T-cell (primary cell): ENCODE results near the gene TENM4. TPM values are rescaled to one million over a fixed set of nuclear protein-coding genes. Genes with fewer than 3 reads are reported as not detected.

Experiments
- ATAC-seq, 4 experiments: fragments of 200-7000 bp in 3 of 4; fragments of 150-1000 bp in 1 of 4; cut with Tn5 transposase; replicated peaks in 1 of 4; 1 replicate in 3 of 4; 2 replicates in 1 of 4; pipeline ENCODE4 v1.10.0; 2021; ENCODE audit warnings: moderate library complexity in 3 of 4, mild to moderate bottlenecking in 2 of 4, moderate number of reproducible peaks in 1 of 4
- CTCF ChIA-PET, 2 donors: fragments of 300-600 bp; sonication (Branson Sonifier 250); formaldehyde crosslinking; loops; one replicate each; lab custom pipeline; 2022; ENCODE audit warnings: antibody characterized with exemption in 2 of 2; lab: Charles Lee
- POLR2A ChIA-PET, 2 donors: fragments of 300-600 bp; sonication (Branson Sonifier 250); formaldehyde crosslinking; loops; one replicate each; lab custom pipeline; 2022; ENCODE audit warnings: antibody characterized with exemption in 2 of 2; lab: Charles Lee
- DNase-seq, 35 experiments: peaks; one replicate each; pipeline versions ENCODE4 v3.0.0 to v3.0.0-alpha.2; 2013 to 2023
- H3K27ac ChIP-seq: one replicate; pipeline ENCODE4 v1.5.1; 2013; ENCODE audit warnings: low read length
- H3K27me3 ChIP-seq, 2 experiments: replicated peaks in 1 of 2; 1 replicate in 1 of 2; 2 replicates in 1 of 2; pipeline versions ENCODE4 v1.6.1 to v1.7.0; 2013; ENCODE audit warnings: low read length in 1 of 2, mixed read lengths in 1 of 2; ENCODE audit not compliant: control insufficient read depth in 2 of 2, insufficient read depth in 2 of 2; ENCODE audit errors: extremely low read depth in 1 of 2
- H3K36me3 ChIP-seq, 2 donors: 1 replicate in 1 of 2; 2 replicates in 1 of 2; pipeline versions ENCODE4 v1.6.1 to v1.7.0; 2013; ENCODE audit warnings: low read length in 1 of 2; ENCODE audit not compliant: control insufficient read depth in 2 of 2, insufficient read depth in 1 of 2; ENCODE audit errors: extremely low read depth in 1 of 2
- H3K4me1 ChIP-seq, 2 experiments: 1 replicate in 1 of 2; 2 replicates in 1 of 2; pipeline versions ENCODE4 v1.6.1 to v1.7.0; 2013; ENCODE audit warnings: low read length in 2 of 2, mixed read lengths in 1 of 2; ENCODE audit not compliant: insufficient read depth in 2 of 2, control insufficient read depth in 1 of 2; ENCODE audit errors: extremely low read depth in 1 of 2
- H3K4me3 ChIP-seq, 2 donors: 1 replicate in 1 of 2; 2 replicates in 1 of 2; pipeline versions ENCODE4 v1.5.1 to v1.7.0; 2013; ENCODE audit warnings: mild to moderate bottlenecking in 2 of 2, low read length in 1 of 2, moderate library complexity in 1 of 2; ENCODE audit not compliant: control insufficient read depth in 1 of 2; ENCODE audit errors: extremely low read depth in 1 of 2
- H3K9me3 ChIP-seq: 2 replicates; pipeline ENCODE4 v1.7.0; 2013
- H3K27ac Mint-ChIP-seq, 2 donors: one replicate each; pipeline ENCODE4 v1.8.0; 2020 to 2021; ENCODE audit warnings: mild to moderate bottlenecking in 2 of 2, mixed read lengths in 2 of 2
- H3K27me3 Mint-ChIP-seq, 2 donors: one replicate each; pipeline ENCODE4 v1.8.0; 2021 to 2022; ENCODE audit warnings: mixed read lengths in 2 of 2
- H3K36me3 Mint-ChIP-seq: one replicate; pipeline ENCODE4 v1.8.0; 2021; ENCODE audit warnings: mixed read lengths
- H3K4me1 Mint-ChIP-seq, 3 donors: one replicate each; pipeline ENCODE4 v1.8.0; 2020 to 2022; ENCODE audit warnings: mixed read lengths in 3 of 3, mild to moderate bottlenecking in 1 of 3
- H3K4me3 Mint-ChIP-seq, 3 donors: one replicate each; pipeline ENCODE4 v1.8.0; 2020 to 2022; ENCODE audit warnings: mild to moderate bottlenecking in 3 of 3, mixed read lengths in 3 of 3, moderate library complexity in 3 of 3
- H3K9me3 Mint-ChIP-seq, 3 donors: one replicate each; pipeline ENCODE4 v1.8.0; 2020 to 2022; ENCODE audit warnings: mixed read lengths in 3 of 3
- WGBS: methylation state at CpG from one replicate; pipeline ENCODE4 v1.1.5; 2013; ENCODE audit warnings: missing lambda C conversion rate; ENCODE audit not compliant: insufficient coverage; 5-methylcytosine and 5-hydroxymethylcytosine counted together
- total RNA-seq, 35 experiments: library from RNA in 6 of 35; stranded (reverse) in 6 of 35; fragments of 120-200 nt in 1 of 35; gene quantifications; one replicate each; pipeline versions ENCODE4 v1.2.1 to v1.2.4 and lab custom pipeline; 2013 to 2026

The TENM4 gene
- total RNA-seq, 5 donors from 2014 or later (not counting 1 experiment from before 2014, with no cell fraction given), result 0.03 to 0.35 (median 0.03) TPM; not detected in 2

- DNase-seq (no peak), ATAC-seq (no peak)
- no peak overlapping the region for H3K4me3 ChIP-seq
- H3K9me3 ChIP-seq, result no peaks in the 10 kb centered on the region
- Mint-ChIP-seq H3K27me3 (peaks cover 3 to 11% of the 10 kb centered on the region in 2 donors), H3K4me3 (no peak overlapping the region), H3K27ac (no peak overlapping the region), H3K4me1 (no peaks in the 10 kb centered on the region), H3K9me3 (no peaks in the 10 kb centered on the region), H3K36me3 (no peaks in the 10 kb centered on the region)
- no peak overlapping the region for H3K27ac ChIP-seq
- WGBS, result 100% methylated on average over 1 of the region's 4 CpGs
- POLR2A ChIA-PET, result no interaction called here
- H3K27me3 ChIP-seq, result peaks cover 0 to 3% of the 10 kb centered on the region in 2 experiments
- CTCF ChIA-PET, result no interaction called here
- H3K4me1 ChIP-seq, result no peaks in the 10 kb centered on the region
- H3K36me3 ChIP-seq, result no peaks in the 10 kb centered on the region
Measured at GRCh38 chr11:78764946-78765345, 675.9 kb downstream of the TENM4 start.

DNA sequence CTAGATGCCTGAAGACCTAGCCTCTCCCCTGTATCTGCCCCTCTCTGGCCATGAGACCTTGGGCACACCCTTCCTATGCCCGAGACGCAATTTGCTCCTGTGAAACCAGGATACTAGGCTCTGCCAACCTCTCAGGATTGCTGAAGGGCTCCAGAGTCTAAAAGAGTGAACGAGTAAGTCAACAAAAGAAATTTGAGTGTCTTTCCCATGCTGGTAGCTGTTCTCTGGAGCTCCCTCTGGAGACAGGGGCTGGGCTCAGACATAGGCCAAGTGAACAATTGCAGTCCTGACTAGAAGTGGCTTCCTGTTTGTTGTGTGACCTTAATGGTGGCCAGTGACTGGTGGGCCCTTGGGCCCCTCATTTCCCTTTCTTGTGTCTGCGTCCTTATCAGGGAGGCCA lies 677.2 kb downstream of the TENM4 start:
- ATAC-seq (no peak), DNase-seq (no peak)
- Histone ChIP-seq H3K4me3 (no peak overlapping the region), H3K27me3 (peaks cover 0 to 3% of the 10 kb centered on the region in 2 experiments), H3K9me3 (no peaks in the 10 kb centered on the region), H3K27ac (no peak overlapping the region), H3K36me3 (no peaks in the 10 kb centered on the region), H3K4me1 (no peaks in the 10 kb centered on the region)
- H3K4me3 Mint-ChIP-seq, result no peak overlapping the region
- ChIA-PET POLR2A (no interaction called here), CTCF (no interaction called here)
- no peaks in the 10 kb centered on the region for H3K9me3 Mint-ChIP-seq
- H3K4me1 Mint-ChIP-seq, result no peaks in the 10 kb centered on the region
- 79% methylated on average over 3 of the region's 4 CpGs for WGBS
- peaks cover 3 to 11% of the 10 kb centered on the region in 2 donors for H3K27me3 Mint-ChIP-seq
- H3K27ac Mint-ChIP-seq, result no peak overlapping the region
- no peaks in the 10 kb centered on the region for H3K36me3 Mint-ChIP-seq

DNA sequence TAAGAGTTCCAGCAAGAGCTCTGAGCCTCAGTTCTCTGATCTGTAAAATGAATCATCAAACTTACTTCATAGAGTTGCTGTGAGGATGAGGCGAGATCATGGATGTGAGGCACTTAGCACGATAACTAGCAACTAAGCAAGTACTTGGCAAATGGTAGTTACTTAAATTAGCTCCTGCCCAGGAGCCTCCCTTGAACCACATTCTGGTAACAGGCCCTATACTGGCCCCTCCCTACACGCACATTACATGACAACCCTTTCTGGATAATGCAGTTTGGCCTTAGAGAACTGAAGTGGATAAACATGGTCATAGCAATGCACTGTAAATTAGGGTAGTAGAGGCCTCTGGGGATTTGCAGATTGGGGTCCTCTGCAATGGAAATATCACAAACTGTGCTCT lies 678.7 kb downstream of the TENM4 start:
- DNase-seq, result no peak
- no CpG with 5 or more reads among the region's 3 CpGs for WGBS
- no peaks in the 10 kb centered on the region for H3K9me3 Mint-ChIP-seq
- Histone ChIP-seq H3K36me3 (no peaks in the 10 kb centered on the region), H3K27me3 (peaks cover 0 to 3% of the 10 kb centered on the region in 2 experiments), H3K27ac (no peak overlapping the region), H3K4me3 (no peak overlapping the region), H3K9me3 (no peaks in the 10 kb centered on the region), H3K4me1 (no peaks in the 10 kb centered on the region)
- POLR2A ChIA-PET, result no interaction called here
- no peak overlapping the region for H3K27ac Mint-ChIP-seq
- no peaks in the 10 kb centered on the region for H3K4me1 Mint-ChIP-seq
- CTCF ChIA-PET, result no interaction called here
- H3K27me3 Mint-ChIP-seq, result peaks cover 3 to 10% of the 10 kb centered on the region in 2 donors
- no peak overlapping the region for H3K4me3 Mint-ChIP-seq
- ATAC-seq, result no peak
- no peaks in the 10 kb centered on the region for H3K36me3 Mint-ChIP-seq

- H3K27me3 Mint-ChIP-seq, result peaks cover 4 to 13% of the 10 kb centered on the region in 2 donors
- H3K4me1 ChIP-seq, result no peaks in the 10 kb centered on the region
- peaks cover 0 to 3% of the 10 kb centered on the region in 2 experiments for H3K27me3 ChIP-seq
- no peak overlapping the region for H3K27ac Mint-ChIP-seq
- WGBS, result 40% methylated on average over 3 of the region's 4 CpGs
- H3K36me3 Mint-ChIP-seq, result no peaks in the 10 kb centered on the region
- ChIA-PET POLR2A (no interaction called here), CTCF (no interaction called here)
- no peak overlapping the region for H3K4me3 ChIP-seq
- no peaks in the 10 kb centered on the region for H3K36me3 ChIP-seq
- H3K4me3 Mint-ChIP-seq, result no peak overlapping the region
- no peaks in the 10 kb centered on the region for H3K9me3 Mint-ChIP-seq
- H3K27ac ChIP-seq, result no peak overlapping the region
- no peaks in the 10 kb centered on the region for H3K4me1 Mint-ChIP-seq
- DNase-seq (no peak), ATAC-seq (no peak)
- no peaks in the 10 kb centered on the region for H3K9me3 ChIP-seq
Measured at GRCh38 chr11:78759071-78759470, 681.8 kb downstream of the TENM4 start.

DNA sequence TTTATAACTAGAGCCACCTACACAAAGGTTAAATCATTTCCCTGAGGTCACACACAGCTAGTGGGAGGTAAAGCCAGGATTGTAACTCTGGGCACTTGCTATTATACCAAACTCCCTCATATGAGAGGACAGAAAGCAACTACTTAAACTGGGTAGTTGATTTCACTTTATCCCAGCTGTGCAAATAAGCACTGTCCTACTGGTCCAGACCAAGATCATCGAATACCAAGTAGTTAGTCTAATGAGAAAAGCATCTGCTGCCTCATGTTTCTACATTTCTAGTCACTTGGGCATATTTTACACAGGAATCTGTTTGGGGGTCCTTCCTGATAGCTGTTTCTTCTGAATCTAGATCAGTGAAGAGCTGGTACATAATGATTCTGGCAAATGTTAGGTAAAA lies 687.5 kb downstream of the TENM4 start:
- CTCF ChIA-PET, result no interaction called here
- ATAC-seq (no peak), DNase-seq (no peak)
- H3K9me3 ChIP-seq, result no peaks in the 10 kb centered on the region
- no peak overlapping the region for H3K4me3 ChIP-seq
- no peaks in the 10 kb centered on the region for H3K4me1 ChIP-seq
- POLR2A ChIA-PET, result no interaction called here
- H3K36me3 Mint-ChIP-seq, result no peaks in the 10 kb centered on the region
- H3K27me3 ChIP-seq, result peaks cover 0 to 3% of the 10 kb centered on the region in 2 experiments
- no peaks in the 10 kb centered on the region for H3K36me3 ChIP-seq
- H3K27ac Mint-ChIP-seq, result no peak overlapping the region
- H3K4me1 Mint-ChIP-seq, result no peaks in the 10 kb centered on the region
- no peak overlapping the region for H3K27ac ChIP-seq
- H3K4me3 Mint-ChIP-seq, result no peak overlapping the region
- no CpG with 5 or more reads among the region's 1 CpG for WGBS
- peaks cover 13 to 26% of the 10 kb centered on the region in 2 donors for H3K27me3 Mint-ChIP-seq
- H3K9me3 Mint-ChIP-seq, result no peaks in the 10 kb centered on the region

GRCh38 chr11:78752494-78752893 lies 688.3 kb downstream of the TENM4 start:
- no peak for DNase-seq
- Mint-ChIP-seq H3K27ac (no peak overlapping the region), H3K36me3 (no peaks in the 10 kb centered on the region), H3K27me3 (peaks cover 13 to 26% of the 10 kb centered on the region in 2 donors), H3K4me1 (no peaks in the 10 kb centered on the region), H3K4me3 (no peak overlapping the region), H3K9me3 (no peaks in the 10 kb centered on the region)
- Histone ChIP-seq H3K4me1 (no peaks in the 10 kb centered on the region), H3K36me3 (no peaks in the 10 kb centered on the region), H3K27me3 (peaks cover 0 to 3% of the 10 kb centered on the region in 2 experiments), H3K27ac (no peak overlapping the region), H3K4me3 (no peak overlapping the region), H3K9me3 (no peaks in the 10 kb centered on the region)
- ATAC-seq, result no peak
- POLR2A ChIA-PET, result no interaction called here
- WGBS, result no CpG with 5 or more reads among the region's 2 CpGs
- CTCF ChIA-PET, result no interaction called here
